Measurements from ENCODE around the gene A4GALT.

Gene A4GALT

DNA sequence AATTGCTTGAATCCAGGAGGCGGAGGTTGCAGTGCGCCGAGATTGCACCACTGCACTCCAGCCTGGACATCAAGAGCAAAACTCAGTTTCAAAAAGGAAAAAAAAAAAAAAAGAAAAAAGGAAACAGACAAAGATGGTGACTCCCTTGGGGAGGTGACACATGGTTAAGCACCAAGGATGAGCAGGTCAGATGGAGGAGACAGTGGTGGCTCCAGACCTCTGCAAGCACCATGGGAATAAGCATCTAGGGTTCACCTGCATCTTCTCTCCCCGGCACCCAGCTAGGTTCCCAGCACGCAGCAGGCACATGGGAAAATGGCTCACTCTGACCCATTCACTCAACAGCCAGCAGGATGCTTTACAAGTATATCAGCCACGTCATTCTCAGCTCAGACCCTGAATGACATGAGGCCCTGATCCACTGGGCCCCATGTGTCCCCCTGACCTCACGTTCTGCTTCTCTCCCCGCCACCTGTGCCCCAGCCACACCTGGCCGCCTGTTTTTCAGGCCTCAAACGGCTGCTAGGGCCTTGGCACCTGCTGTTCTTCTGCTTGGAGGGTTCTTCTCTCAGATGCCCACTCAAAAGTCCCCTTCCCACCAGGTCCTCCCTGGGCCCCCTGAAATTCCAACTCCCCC lies 24.2 kb downstream of the A4GALT start:
- no peak for TF ChIP-seq CTCF (IDR thresholded peaks at IDR 0.05)

- TF ChIP-seq CTCF (IDR thresholded peaks at IDR 0.05), result no peak
Measured at GRCh38 chr22:42695294-42695693, 25.4 kb downstream of the A4GALT start.

GRCh38 chr22:42693763-42694683 lies 26.6 kb downstream of the A4GALT start:
- TF ChIP-seq CTCF (IDR thresholded peaks at IDR 0.05), result no peak

DNA sequence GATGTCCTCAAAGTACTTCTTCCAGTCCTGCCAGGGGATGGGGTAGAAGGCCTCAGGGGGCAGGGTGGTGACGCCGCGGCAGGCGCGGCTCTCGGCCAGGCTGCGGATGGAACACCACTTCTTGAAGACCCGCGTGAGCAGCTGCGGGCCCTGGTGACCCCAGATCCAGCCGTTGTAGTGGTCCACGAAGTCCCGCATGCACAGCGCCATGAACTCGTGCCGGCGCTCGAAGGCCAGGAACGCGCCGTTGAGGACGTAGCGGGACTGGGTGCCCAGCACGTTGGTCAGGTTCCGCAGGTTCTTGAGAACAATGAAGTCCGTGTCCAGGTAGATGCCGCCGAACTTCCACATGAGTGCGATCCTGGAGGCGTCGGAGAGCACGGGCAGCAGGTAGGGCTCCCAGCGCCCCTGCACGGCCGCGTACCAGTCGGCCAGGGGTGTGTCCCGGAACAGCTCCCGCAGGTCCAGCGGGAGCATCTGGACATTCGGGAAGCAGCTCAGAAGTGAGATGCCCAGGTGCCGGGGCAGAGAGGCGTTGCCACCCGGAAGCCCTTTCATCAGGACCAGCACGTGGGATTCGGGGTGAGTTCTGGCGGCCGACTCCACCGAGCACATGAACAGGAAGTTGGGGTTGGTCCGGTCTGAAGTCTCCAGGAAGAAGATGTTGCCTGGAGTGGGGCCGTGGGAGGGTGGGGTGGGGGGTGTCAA lies 27.5 kb downstream of the A4GALT start:
- TF ChIP-seq CTCF (IDR thresholded peaks at IDR 0.05), result no peak

DNA sequence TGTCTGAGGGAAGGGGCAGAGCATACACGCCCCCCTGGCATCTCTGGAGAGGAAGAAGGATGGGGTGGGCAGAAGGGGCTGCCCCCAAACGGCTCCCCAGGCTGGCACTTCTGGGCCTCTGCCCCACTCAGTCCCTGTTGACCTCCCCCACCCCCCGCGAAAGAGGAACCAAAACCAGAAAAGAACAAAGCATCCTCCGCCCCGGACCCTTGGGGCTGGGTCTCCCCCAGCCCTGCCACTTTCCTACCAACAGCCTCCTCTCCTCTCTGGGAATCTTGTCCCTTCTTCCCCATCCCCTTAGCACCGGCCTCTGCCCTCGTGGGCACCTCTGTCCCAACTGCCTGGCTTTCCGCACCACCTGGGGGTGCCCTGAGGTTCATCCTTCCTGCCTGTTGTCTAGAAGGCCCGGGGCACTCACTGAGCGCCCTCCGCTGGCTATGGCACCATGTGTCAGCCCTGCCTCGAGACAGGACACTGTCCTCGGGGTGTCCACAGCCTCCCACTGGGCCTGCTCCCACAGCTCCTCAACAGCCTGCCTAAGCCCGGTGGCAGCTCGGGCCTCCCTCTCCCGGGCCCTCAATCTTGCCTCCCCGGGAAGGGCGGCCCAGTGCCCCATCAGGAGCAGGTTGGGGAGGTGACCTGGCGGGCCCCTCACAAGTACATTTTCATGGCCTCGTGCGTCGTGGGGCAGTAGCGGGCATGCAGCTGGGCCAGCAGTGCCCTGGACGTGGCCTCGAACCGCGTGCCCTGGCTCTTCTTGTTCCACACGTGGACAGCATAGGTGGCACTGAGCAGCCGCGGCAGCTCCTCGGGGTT lies 28.2 kb downstream of the A4GALT start:
- TF ChIP-seq CTCF (IDR thresholded peaks at IDR 0.05), result no peak

- no peak for TF ChIP-seq CTCF (IDR thresholded peaks at IDR 0.05)
Measured at GRCh38 chr22:42691440-42691839, 29.2 kb downstream of the A4GALT start.

Measured in LNCAP (cell line).